Measurements from ENCODE around the gene ENAM. TPM values are rescaled to one million over a fixed set of nuclear protein-coding genes. Genes with fewer than 3 reads are reported as not detected.

ENAM gene
- total and polyA plus RNA-seq, 9 of the 15 experiments (the other 6 are each of a cell fraction or from before 2014, with no cell fraction given): 0.04 to 0.09 (median 0.04) TPM; not detected in 6

GRCh38 chr4:70687821-70688794 is 59.6 kb downstream of the ENAM start, which contains the start of gene UTP3 (continued):
- TF ChIP-seq ZBTB43 (CRISPR knock-in tag; IDR thresholded peaks at IDR 0.05): peak; percentile 63; the same call in 1 of the 2 replicates
- TF ChIP-seq RBM25 (IDR thresholded peaks at IDR 0.05; ENCODE audit: low read depth, low read length, severe bottlenecking): no peak
- TF ChIP-seq RHOXF2B (CRISPR knock-in tag; conservative IDR thresholded peaks at IDR 0.05): no peak
- TF ChIP-seq CHCHD3 (CRISPR knock-in tag; IDR thresholded peaks at IDR 0.05): no peak
- no peak for TF ChIP-seq ZNF668 (CRISPR knock-in tag; IDR thresholded peaks at IDR 0.05)
- TF ChIP-seq TEAD1 (CRISPR knock-in tag; IDR thresholded peaks at IDR 0.05): peak in 1 of 2 experiments; percentile 87; a peak in 2 of 4 replicates
- no peak for TF ChIP-seq ZNF280A (IDR thresholded peaks at IDR 0.05; ENCODE audit: low read depth, partially characterized antibody)
- peak; percentile 69 for TF ChIP-seq PML (IDR thresholded peaks at IDR 0.05; ENCODE audit: low read length)
- TF ChIP-seq TAL1 (IDR thresholded peaks at IDR 0.05): peak; percentile 45; the same call in 1 of the 2 replicates
- peak; percentile 90 for TF ChIP-seq ATF7 (IDR thresholded peaks at IDR 0.05)
- peak; percentile 87; the same call in 1 of the 2 replicates for TF ChIP-seq ZNF589 (CRISPR knock-in tag; IDR thresholded peaks at IDR 0.05; ENCODE audit: low read depth)
- peak; percentile 68; the same call in 1 of the 2 replicates for TF ChIP-seq MEF2D (tag; conservative IDR thresholded peaks at IDR 0.05; ENCODE audit: low read depth)
- peak; percentile 62; the same call in 1 of the 2 replicates for TF ChIP-seq ELF4 (CRISPR knock-in tag; IDR thresholded peaks at IDR 0.05)
- TF ChIP-seq ETV5 (CRISPR knock-in tag; IDR thresholded peaks at IDR 0.05; ENCODE audit: low read depth): peak; percentile 98
- TF ChIP-seq TRIM25 (IDR thresholded peaks at IDR 0.05; ENCODE audit: borderline replicate concordance): no peak
- TF ChIP-seq SIX5 (IDR thresholded peaks at IDR 0.05; ENCODE audit: borderline replicate concordance in 1 of 2, insufficient read depth in 1 of 2, low read depth in 1 of 2, low read length in 2 of 2): peak; percentile 52 to 57; a peak in 3 of 4 replicates
- TF ChIP-seq RFX5 (IDR thresholded peaks at IDR 0.05; ENCODE audit: low read depth, low read length): no peak
- TF ChIP-seq ZNF639 (CRISPR knock-in tag; conservative IDR thresholded peaks at IDR 0.05 in 1 of 2, IDR thresholded peaks at IDR 0.05 in 1 of 2): peak in 1 of 2 experiments; percentile 98; a peak in 2 of 4 replicates
- TF ChIP-seq ARID2 (IDR thresholded peaks at IDR 0.05): no peak
- TF ChIP-seq HIVEP1 (CRISPR knock-in tag; IDR thresholded peaks at IDR 0.05): no peak

Measured in K562 (cell line).